Keratinocyte (primary cell): ENCODE data around the gene U2AF1L4. TPM values are rescaled to one million over a fixed set of nuclear protein-coding genes. Genes with fewer than 3 reads are reported as not detected.
A peak's percentile ranks its signal among the peaks of the same experiment; 100 is the strongest.

Experiments
- DNase-seq: peaks from one replicate; pipeline ENCODE4 v3.0.0-alpha.2; 2011; ENCODE audit warnings: low read depth, missing footprints, low spot score
- FAIRE-seq: peaks from 2 replicates; lab custom pipeline; 2011; peaks lifted over from hg19 to GRCh38; lab: Jason Lieb, UNC
- H2AFZ ChIP-seq: 2 replicates; pipeline ENCODE4 v1.6.0; 2012; ENCODE audit warnings: low read length, control low read depth, inconsistent platforms; ENCODE audit not compliant: control insufficient read depth
- H3K27ac ChIP-seq: 2 replicates; pipeline ENCODE4 v1.5.1; 2011; ENCODE audit warnings: low read length; ENCODE audit not compliant: control insufficient read depth, insufficient read depth
- H3K27me3 ChIP-seq: 3 replicates; pipeline ENCODE4 v1.6.0; 2011; ENCODE audit warnings: low read length; ENCODE audit not compliant: control insufficient read depth, insufficient read depth; ENCODE audit errors: extremely low read depth
- H3K36me3 ChIP-seq, 2 experiments: 2 replicates in 1 of 2; 3 replicates in 1 of 2; pipeline ENCODE4 v1.5.1; 2011; ENCODE audit warnings: low read length in 2 of 2, mild to moderate bottlenecking in 1 of 2; ENCODE audit not compliant: control insufficient read depth in 2 of 2, insufficient read depth in 2 of 2; ENCODE audit errors: extremely low read depth in 1 of 2
- H3K4me1 ChIP-seq: 3 replicates; pipeline ENCODE4 v1.5.1; 2011; ENCODE audit warnings: low read length; ENCODE audit not compliant: control insufficient read depth, insufficient read depth; ENCODE audit errors: extremely low read depth
- H3K4me2 ChIP-seq: 3 replicates; pipeline ENCODE4 v1.6.0; 2011; ENCODE audit warnings: low read depth, low read length; ENCODE audit not compliant: control insufficient read depth, insufficient read depth; ENCODE audit errors: extremely low read depth
- H3K4me3 ChIP-seq, 3 experiments: fragments of 200-600 bp in 1 of 3; sonication (generic) in 1 of 3; 2 replicates in 2 of 3; 3 replicates in 1 of 3; pipeline ENCODE4 v1.5.1; 2011 to 2016; ENCODE audit warnings: low read length in 3 of 3, mild to moderate bottlenecking in 3 of 3, control low read depth in 2 of 3, inconsistent platforms in 1 of 3, low read depth in 1 of 3, mixed read lengths in 1 of 3, mixed run types in 1 of 3, moderate library complexity in 1 of 3; ENCODE audit not compliant: control insufficient read depth in 2 of 3, insufficient read depth in 2 of 3; ENCODE audit errors: extremely low read depth in 1 of 3
- H3K79me2 ChIP-seq: 2 replicates; pipeline ENCODE4 v1.6.0; 2012; ENCODE audit warnings: low read length; ENCODE audit not compliant: control insufficient read depth, insufficient read depth
- H3K9ac ChIP-seq: 3 replicates; pipeline ENCODE4 v1.6.0; 2011; ENCODE audit warnings: low read length; ENCODE audit not compliant: control insufficient read depth, insufficient read depth; ENCODE audit errors: extremely low read depth
- H3K9me1 ChIP-seq: 3 replicates; pipeline ENCODE4 v1.6.0; 2011; ENCODE audit warnings: low read length; ENCODE audit not compliant: control insufficient read depth, insufficient read depth; ENCODE audit errors: extremely low read depth
- H3K9me3 ChIP-seq: 2 replicates; pipeline ENCODE4 v1.5.1; 2012; ENCODE audit warnings: low read depth, low read length; ENCODE audit not compliant: control insufficient read depth
- H4K20me1 ChIP-seq: 3 replicates; pipeline ENCODE4 v1.6.0; 2011; ENCODE audit warnings: low read length; ENCODE audit not compliant: control insufficient read depth, insufficient read depth; ENCODE audit errors: extremely low read depth
- CTCF ChIP-seq, 3 experiments: IDR thresholded peaks in 1 of 3; conservative IDR thresholded peaks in 1 of 3; optimal IDR thresholded peaks in 1 of 3; 2 replicates in 2 of 3; 3 replicates in 1 of 3; pipeline versions ENCODE3 to v1.5.1; 2011; ENCODE audit warnings: low read length in 3 of 3, mild to moderate bottlenecking in 3 of 3, moderate library complexity in 2 of 3, control low read depth in 1 of 3, inconsistent platforms in 1 of 3; ENCODE audit not compliant: insufficient read depth in 2 of 3; ENCODE audit errors: extremely low read depth in 1 of 3
- EZH2 ChIP-seq: IDR thresholded peaks from one replicate; pipeline ENCODE4 v1.6.1; 2012; ENCODE audit warnings: inconsistent platforms, mild to moderate bottlenecking, low read length, moderate library complexity
- dilution Hi-C: fragments of 300-500 bp; cut with MboI; formaldehyde crosslinking; loops from one replicate; pipeline ENCODE4 v1.7.0; 2020; ENCODE audit warnings: low sequenced_read_pairs; ENCODE audit not compliant: extremely low pct_ligation_motif_present
- polyA plus RNA-seq, 5 experiments: library from polyadenylated mRNA; depleted of rRNA in 3 of 5; stranded (reverse) in 3 of 5; stranded (forward) in 1 of 5; unstranded in 1 of 5; fragments of >200 nt; gene quantifications; 1 replicate in 1 of 5; 2 replicates in 3 of 5; 3 replicates in 1 of 5; pipeline versions ENCODE4 v1.2.1 to v1.2.3, GENCODE V29; 2011 to 2012; ENCODE audit warnings: missing spikeins in 2 of 5, low read depth in 1 of 5, low replicate concordance in 1 of 5

The U2AF1L4 gene
- polyA plus RNA-seq, 1 donor (not counting 4 experiments of a cell fraction or from before 2014, with no cell fraction given) = 8.9 TPM

DNA sequence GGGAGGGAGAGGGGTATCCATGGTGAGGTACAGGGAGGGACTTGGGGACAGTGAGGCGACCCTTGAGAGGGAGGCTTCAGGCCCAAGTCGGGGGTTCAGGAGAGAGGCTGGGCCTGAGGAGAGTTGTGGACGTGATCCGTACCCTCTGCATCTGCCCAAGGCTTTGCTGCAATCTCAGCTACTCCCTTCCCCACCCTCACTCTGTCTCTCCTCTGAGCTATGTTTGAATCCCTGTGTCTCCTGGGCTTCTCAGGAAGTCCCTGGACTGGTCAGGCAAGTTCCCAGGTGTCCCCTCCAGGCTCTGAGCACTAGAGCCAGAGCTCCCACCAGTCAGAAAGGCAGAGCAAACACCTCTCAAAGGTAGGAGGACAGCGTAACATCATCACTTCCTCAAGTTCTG is 4.9 kb upstream of the U2AF1L4 start:
- Histone ChIP-seq H3K4me1 (peaks cover 21% of the 10 kb centered on the region), H3K9me1 (no peaks in the 10 kb centered on the region), H3K4me2 (no peak overlapping the region), H3K79me2 (peaks cover 28% of the 10 kb centered on the region), H3K27me3 (no peaks in the 10 kb centered on the region), H3K27ac (no peak overlapping the region), H3K9me3 (no peaks in the 10 kb centered on the region), H3K4me3 (no peak overlapping the region), H3K9ac (no peak overlapping the region), H2AFZ (no peak overlapping the region), H3K36me3 (peaks cover 13 to 23% of the 10 kb centered on the region in 2 experiments), H4K20me1 (no peaks in the 10 kb centered on the region)
- dilution Hi-C loops = no loop called here
- TF ChIP-seq EZH2 (no peak), CTCF (optimal IDR thresholded peaks at IDR 0.05 in 1 of 3, IDR thresholded peaks at IDR 0.05 in 1 of 3, conservative IDR thresholded peaks at IDR 0.05 in 1 of 3; ENCODE audit: extremely low read depth in 1 of 3, insufficient read depth in 2 of 3, low read length in 3 of 3) (no peak)
- DNase-seq (no peak), FAIRE-seq (no peak)

DNA sequence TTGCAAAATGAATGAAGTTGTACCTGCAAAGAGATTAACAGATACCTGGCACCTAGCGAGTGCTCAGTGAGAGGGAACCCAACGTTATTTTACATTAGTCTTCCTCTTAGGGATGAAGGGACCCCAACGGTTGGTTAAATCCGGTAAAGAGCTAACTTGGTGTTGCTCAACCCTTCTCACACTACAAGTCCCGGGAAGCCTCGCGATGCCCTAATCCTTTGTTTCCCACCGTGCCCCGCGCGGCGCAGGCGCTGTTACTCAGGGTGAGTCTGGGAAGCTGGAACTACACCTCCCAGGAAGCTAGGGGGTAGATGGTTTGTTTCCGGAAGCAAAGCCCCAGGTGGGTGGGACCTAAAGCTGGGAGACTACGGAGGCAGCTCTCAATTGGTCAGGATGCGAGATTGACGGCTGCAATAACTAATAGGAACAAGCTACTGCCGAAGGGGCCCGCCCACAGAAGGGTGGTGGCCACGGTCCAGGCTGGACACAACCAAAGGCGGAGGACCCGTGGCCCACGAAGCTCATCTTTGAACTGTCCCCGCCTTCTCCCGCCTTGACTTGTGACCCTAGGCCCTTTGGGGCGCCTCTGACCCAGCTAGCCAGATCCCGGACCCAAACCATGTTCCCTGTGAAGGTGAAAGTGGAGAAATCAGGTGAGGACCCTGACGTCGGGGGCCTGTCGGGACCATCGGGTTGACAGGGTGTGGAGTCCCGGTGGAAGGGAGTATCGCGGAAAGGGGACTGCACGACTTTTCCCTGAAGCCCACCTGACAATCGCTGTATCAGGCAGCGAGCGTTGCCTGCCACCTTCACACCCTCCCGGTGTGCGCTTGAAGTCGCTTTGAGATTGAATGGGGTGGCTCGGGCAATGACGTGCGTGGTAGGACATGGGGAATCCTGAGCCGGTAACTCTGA is 3.1 kb upstream of the U2AF1L4 start, which contains the start of gene LIN37:
Gene LIN37 (plus strand): TSS at position 471 of the 915 bp plus-strand sequence. CDS start 149 bp downstream, at position 620.
- H3K27ac ChIP-seq = peak within 1 kb of the TSS; percentile 91
- peaks cover 25% of the 10 kb centered on the region for H3K4me1 ChIP-seq
- peaks cover 11 to 14% of the 10 kb centered on the region in 2 experiments for H3K36me3 ChIP-seq
- TF ChIP-seq CTCF (optimal IDR thresholded peaks at IDR 0.05 in 1 of 3, IDR thresholded peaks at IDR 0.05 in 1 of 3, conservative IDR thresholded peaks at IDR 0.05 in 1 of 3; ENCODE audit: extremely low read depth in 1 of 3, insufficient read depth in 2 of 3, low read length in 3 of 3) (no peak), EZH2 (no peak)
- FAIRE-seq (peak; percentile 84), DNase-seq (peak; percentile 98)
- H3K27me3 ChIP-seq = no peaks in the 10 kb centered on the region
- H3K9me1 ChIP-seq = no peaks in the 10 kb centered on the region
- peak within 1 kb of the TSS; percentile 95 for H3K4me2 ChIP-seq
- peak within 1 kb of the TSS; percentile 89 to 100 (median 98) for H3K4me3 ChIP-seq
- peak within 1 kb of the TSS; percentile 97 for H3K9ac ChIP-seq
- peaks cover 30% of the 10 kb centered on the region for H3K79me2 ChIP-seq
- no peaks in the 10 kb centered on the region for H3K9me3 ChIP-seq
- peak within 1 kb of the TSS; percentile 92 for H2AFZ ChIP-seq
- dilution Hi-C loops = no loop called here
- no peaks in the 10 kb centered on the region for H4K20me1 ChIP-seq
